Body of pancreas (tissue), 4 donors: ENCODE results near the gene RELA. TPM values are rescaled to one million over a fixed set of nuclear protein-coding genes. Genes with fewer than 3 reads are reported as not detected.

Experiments used
- ATAC-seq: fragments of 150-250 bp; one replicate; pipeline ENCODE4 v1.9.1; 2016
- DNase-seq, 4 donors: peaks; one replicate each; pipeline ENCODE4 v3.0.0-alpha.2; 2019
- H3K27ac ChIP-seq, 4 donors: fragments of 200-600 bp; sonication (generic); 1 replicate in 3 of 4; 2 replicates in 1 of 4; pipeline versions ENCODE4 v1.5.1 to v1.6.1; 2016 to 2019; ENCODE audit warnings: mild to moderate bottlenecking in 1 of 4, mixed read lengths in 1 of 4, moderate library complexity in 1 of 4
- H3K27me3 ChIP-seq, 2 donors: fragments of 200-600 bp; sonication (generic); one replicate each; pipeline ENCODE4 v1.6.0; 2016; ENCODE audit warnings: mild to moderate bottlenecking in 1 of 2
- H3K36me3 ChIP-seq, 2 donors: fragments of 200-600 bp; sonication (generic); replicated peaks in 1 of 2; 2 replicates each; pipeline ENCODE4 v1.5.1; 2016; ENCODE audit warnings: low read depth in 2 of 2; ENCODE audit not compliant: insufficient read depth in 1 of 2
- H3K4me1 ChIP-seq: fragments of 200-600 bp; sonication (generic); one replicate; pipeline ENCODE4 v1.6.0; 2016
- H3K4me3 ChIP-seq, 2 donors: fragments of 200-600 bp; sonication (generic); 1 replicate in 1 of 2; 2 replicates in 1 of 2; pipeline ENCODE4 v1.5.1; 2016 to 2019
- H3K9me3 ChIP-seq, 3 donors: fragments of 200-600 bp; sonication (generic); 1 replicate in 2 of 3; 2 replicates in 1 of 3; pipeline ENCODE4 v1.5.1; 2016
- CTCF ChIP-seq, 7 experiments: fragments of 450-650 bp in 4 of 7; fragments of 200-600 bp in 3 of 7; sonication (generic) in 3 of 7; IDR thresholded peaks; one replicate each; pipeline ENCODE4 v1.5.1; 2016 to 2019; ENCODE audit warnings: antibody characterized with exemption in 7 of 7
- POLR2A ChIP-seq, 3 donors: fragments of 450-650 bp; IDR thresholded peaks; one replicate each; pipeline ENCODE4 v1.6.1; 2016; ENCODE audit warnings: antibody characterized with exemption in 3 of 3, mild to moderate bottlenecking in 2 of 3
- WGBS, 2 donors: methylation state at CpG; one replicate each; pipeline ENCODE4 v1.1.5; 2017; 5-methylcytosine and 5-hydroxymethylcytosine counted together
- intact Hi-C: fragments of 100-400 bp; cut with DNase I; formaldehyde crosslinking; loops from one replicate; pipeline ENCODE4 v1.15.1; 2023
- total RNA-seq, 2 donors: library from RNA; depleted of rRNA; stranded (reverse); fragments of >200 nt; gene quantifications; one replicate each; pipeline ENCODE4 v1.1.0, GENCODE V29; 2016

Gene RELA
- total RNA-seq, 2 donors from 2014 or later, result 27.5 to 45.8 TPM

- H3K27ac ChIP-seq, result peak within 1 kb of the TSS; percentile 82 to 97 (median 92)
- H3K27me3 ChIP-seq, result no peaks in the 10 kb centered on the region
- H3K4me1 ChIP-seq, result peaks cover 48% of the 10 kb centered on the region
- peaks cover 7 to 21% of the 10 kb centered on the region in 2 donors for H3K36me3 ChIP-seq
- ATAC-seq, result peak; percentile 85
- WGBS, 2 donors, result 0% methylated on average over 48 to 55 of the region's 55 CpGs
- intact Hi-C loops, result no loop called here
- peak within 1 kb of the TSS; percentile 86 to 87 for H3K4me3 ChIP-seq
- peak in 2 of 3 donors; percentile 65 to 76 for TF ChIP-seq POLR2A (IDR thresholded peaks at IDR 0.05)
- peak in 1 of 7 experiments; percentile 28 for TF ChIP-seq CTCF (IDR thresholded peaks at IDR 0.05)
- H3K9me3 ChIP-seq, result no peaks in the 10 kb centered on the region
- DNase-seq, result peak; percentile 100
These were observed 47.3 kb downstream of the RELA start, which contains the start of gene PCNX3 for GRCh38 chr11:65615229-65615949. PCNX3 (plus strand) TSS chr11:65615776; CDS start chr11:65616312, 536 bp downstream.

GRCh38 chr11:65613091-65613928 is 49.4 kb downstream of the RELA start:
- Histone ChIP-seq H3K36me3 (peaks cover 1 to 5% of the 10 kb centered on the region in 2 donors), H3K27ac (peak overlapping the region; percentile 82 to 97 (median 92)), H3K27me3 (no peaks in the 10 kb centered on the region), H3K9me3 (no peaks in the 10 kb centered on the region), H3K4me3 (peak overlapping the region; percentile 55 to 86), H3K4me1 (peaks cover 57% of the 10 kb centered on the region)
- ATAC-seq, result no peak
- DNase-seq, result peak; percentile 46 to 65 (median 54)
- intact Hi-C loops, result no loop called here
- no peak for TF ChIP-seq POLR2A (IDR thresholded peaks at IDR 0.05)
- TF ChIP-seq CTCF (IDR thresholded peaks at IDR 0.05), result no peak
- WGBS, 2 donors, result 12% methylated on average over 43 of the region's 43 CpGs; no CpG with 5 or more reads in 1 of the 2 donors

GRCh38 chr11:65612691-65613090 is 50.0 kb downstream of the RELA start:
- WGBS, 2 donors, result 44 to 58% methylated on average over 2 to 7 of the region's 7 CpGs
- no peak for ATAC-seq

More at GRCh38 chr11:65612691-65613090, 50.0 kb downstream of the RELA start:
- no peak for TF ChIP-seq CTCF (IDR thresholded peaks at IDR 0.05)
- no peak for TF ChIP-seq POLR2A (IDR thresholded peaks at IDR 0.05)
- Histone ChIP-seq H3K27me3 (no peaks in the 10 kb centered on the region), H3K36me3 (no peaks in the 10 kb centered on the region), H3K4me3 (no peak overlapping the region), H3K4me1 (peaks cover 56% of the 10 kb centered on the region), H3K27ac (peak overlapping the region in 2 of 4 donors; percentile 96 to 97), H3K9me3 (no peaks in the 10 kb centered on the region)
- DNase-seq, result no peak
- intact Hi-C loops, result no loop called here
